Activated CD8-positive, alpha-beta T cell treated with anti-CD3 and anti-CD28 coated beads, Interleukin-2, amount 10 ng/mL, durations not matched to agents 7 days and 5 days (primary cell): ENCODE results near the gene CFD. TPM values are rescaled to one million over a fixed set of nuclear protein-coding genes. Genes with fewer than 3 reads are reported as not detected.
A peak's percentile ranks its signal among the peaks of the same experiment; 100 is the strongest.

Experiments
- ATAC-seq: fragments of 150-1000 bp; cut with Tn5 transposase; one replicate; pipeline ENCODE4 v1.10.0; 2021; ENCODE audit warnings: moderate library complexity
- CTCF ChIA-PET: fragments of 350-600 bp; sonication (Branson Sonifier 250); formaldehyde crosslinking; loops from one replicate; lab custom pipeline; 2021; ENCODE audit warnings: antibody characterized with exemption; lab: Charles Lee
- POLR2A ChIA-PET: fragments of 350-600 bp; sonication (Branson Sonifier 250); formaldehyde crosslinking; loops from one replicate; lab custom pipeline; 2021; ENCODE audit warnings: antibody characterized with exemption; lab: Charles Lee
- DNase-seq: peaks from one replicate; pipeline ENCODE4 v3.0.0-alpha.2; 2020
- H3K27ac Mint-ChIP-seq: one replicate; pipeline ENCODE4 v1.8.0; 2021; ENCODE audit warnings: mild to moderate bottlenecking, mixed read lengths
- H3K27me3 Mint-ChIP-seq: one replicate; pipeline ENCODE4 v1.8.0; 2021; ENCODE audit warnings: low read depth, mixed read lengths
- H3K36me3 Mint-ChIP-seq: one replicate; pipeline ENCODE4 v1.8.0; 2021; ENCODE audit warnings: low read depth, mixed read lengths
- H3K4me1 Mint-ChIP-seq: one replicate; pipeline ENCODE4 v1.8.0; 2021; ENCODE audit warnings: low read depth, mixed read lengths
- H3K4me3 Mint-ChIP-seq: one replicate; pipeline ENCODE4 v1.8.0; 2021; ENCODE audit warnings: mild to moderate bottlenecking, mixed read lengths
- H3K9me3 Mint-ChIP-seq: one replicate; pipeline ENCODE4 v1.8.0; 2022; ENCODE audit warnings: mixed read lengths; ENCODE audit not compliant: insufficient read depth
- total RNA-seq, 2 experiments: library from RNA; stranded (reverse); gene quantifications; one replicate each; pipeline ENCODE4 v1.2.3, GENCODE V29; 2021

Gene CFD
- total RNA-seq, 2 experiments from 2014 or later, result 2.1 to 2.2 TPM

DNA sequence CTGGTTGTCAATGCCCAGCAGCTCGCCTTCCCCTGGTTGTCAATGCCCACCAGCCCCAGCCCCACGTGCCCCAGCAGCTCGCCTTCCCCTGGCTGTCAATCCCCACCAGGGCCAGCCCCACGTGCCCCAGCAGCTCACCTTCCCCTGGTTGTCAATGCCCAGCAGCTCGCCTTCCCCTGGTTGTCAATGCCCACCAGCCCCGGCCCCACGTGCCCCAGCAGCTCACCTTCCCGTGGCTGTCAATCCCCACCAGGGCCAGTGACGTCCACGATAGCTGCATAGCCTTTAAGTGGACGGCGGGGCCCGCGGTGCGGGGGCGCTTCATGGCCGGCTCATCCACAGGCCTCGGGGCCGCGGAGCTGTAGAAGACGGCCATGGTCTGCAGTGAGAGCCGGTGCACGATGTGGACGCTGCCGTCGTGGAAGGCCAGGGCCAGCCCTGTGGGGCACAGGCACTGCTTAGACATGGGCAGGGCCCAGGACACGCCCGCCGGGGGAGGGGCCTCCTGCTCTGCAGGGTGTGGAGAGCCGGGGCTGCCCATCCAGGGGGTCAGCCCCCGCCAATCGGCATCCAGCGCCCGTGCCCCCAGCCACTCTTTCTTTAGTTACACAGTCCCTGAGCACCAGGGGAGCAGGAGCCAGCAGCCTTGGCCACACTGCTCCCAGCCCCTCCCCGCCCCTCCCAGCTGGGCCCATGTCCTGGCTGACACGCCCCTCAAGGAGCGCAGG is 20.4 kb downstream of the CFD start:
- no peaks in the 10 kb centered on the region for H3K27me3 Mint-ChIP-seq
- ChIA-PET CTCF (no interaction called here), POLR2A (interaction anchor here (1.3 kb wide), 1 partner anchor 12 kb away, joined by 3 read pairs; no protein-coding TSS in a partner anchor)
- peak overlapping the region; percentile 5 for H3K27ac Mint-ChIP-seq
- H3K36me3 Mint-ChIP-seq, result peaks cover 24% of the 10 kb centered on the region
- no peaks in the 10 kb centered on the region for H3K4me1 Mint-ChIP-seq
- DNase-seq, result no peak
- H3K4me3 Mint-ChIP-seq, result no peak overlapping the region
- no peak for ATAC-seq
- H3K9me3 Mint-ChIP-seq, result no peaks in the 10 kb centered on the region

DNA sequence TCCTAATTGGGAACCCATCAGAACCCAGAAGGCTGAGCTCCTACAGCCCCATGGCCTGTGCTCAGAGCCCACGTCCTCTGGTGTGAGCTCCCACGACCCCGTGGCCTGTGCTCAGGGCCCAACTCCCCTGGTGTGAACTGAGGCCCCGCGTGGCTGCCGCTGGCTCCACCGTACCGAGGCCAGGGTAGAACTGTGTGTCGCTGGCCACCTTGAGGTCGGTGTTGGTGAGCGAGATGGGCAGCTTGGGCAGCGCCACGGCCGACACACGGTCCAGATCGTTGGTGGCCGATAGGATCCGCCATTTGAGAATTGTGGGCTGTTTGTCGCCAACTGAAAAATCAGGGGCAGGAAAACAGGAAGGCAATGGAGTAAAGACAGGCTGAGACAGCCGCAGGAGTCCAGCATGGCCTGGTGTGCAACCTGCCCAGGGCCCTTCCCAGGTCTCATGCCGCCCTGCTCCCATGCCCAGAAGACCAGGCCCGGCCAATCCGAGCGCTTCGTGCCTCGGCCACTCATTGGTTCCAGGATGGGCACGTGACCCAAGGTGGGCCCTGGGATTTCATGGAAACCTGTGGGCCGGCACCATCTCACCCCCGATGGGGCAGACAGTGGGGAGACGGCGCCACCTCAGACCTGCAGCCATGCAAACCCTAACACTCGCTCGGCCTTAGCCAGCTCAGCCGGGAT is 22.1 kb downstream of the CFD start:
- peaks cover 20% of the 10 kb centered on the region for H3K36me3 Mint-ChIP-seq
- no peak overlapping the region for H3K4me3 Mint-ChIP-seq
- no peaks in the 10 kb centered on the region for H3K9me3 Mint-ChIP-seq
- ChIA-PET POLR2A (interaction anchor here (0.6 to 1.5 kb wide), 2 partner anchors 12 to 255 kb away, joined by 3 to 5 read pairs; partner anchors contain the start of genes MED16 and RNU6-9), CTCF (interaction anchor here (1.2 kb wide), 1 partner anchor 18 kb away, joined by 4 read pairs; no protein-coding TSS in a partner anchor)
- DNase-seq (no peak), ATAC-seq (no peak)
- H3K27ac Mint-ChIP-seq, result no peak overlapping the region
- peaks cover 2% of the 10 kb centered on the region for H3K4me1 Mint-ChIP-seq
- H3K27me3 Mint-ChIP-seq, result no peaks in the 10 kb centered on the region

DNA sequence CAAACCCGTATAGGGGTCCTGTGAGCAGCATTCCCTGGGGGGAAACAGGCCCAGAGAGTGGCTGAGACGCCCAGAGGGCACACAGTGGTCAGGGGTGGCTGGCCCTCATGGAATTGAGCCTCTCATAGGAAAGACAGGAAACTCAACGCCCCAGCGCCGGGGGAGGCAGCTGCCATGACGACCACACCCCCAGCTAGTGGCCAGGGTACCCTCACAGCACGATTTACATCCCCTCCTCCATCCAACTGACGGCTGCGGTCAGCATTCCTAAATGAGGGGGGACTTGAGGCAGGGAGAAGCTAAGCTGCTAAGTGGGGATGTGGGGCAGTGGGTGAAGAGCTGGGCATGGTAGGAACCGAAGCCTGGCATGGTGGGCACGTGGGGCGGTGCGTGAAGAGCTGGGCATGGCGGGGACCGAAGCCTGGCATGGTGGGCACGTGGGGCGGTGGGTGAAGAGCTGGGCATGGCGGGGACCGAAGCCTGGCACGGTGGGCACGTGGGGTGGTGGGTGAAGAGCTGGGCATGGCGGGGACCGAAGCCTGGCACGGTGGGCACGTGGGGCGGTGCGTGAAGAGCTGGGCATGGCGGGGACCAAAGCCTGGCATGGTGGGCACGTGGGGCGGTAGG is 23.5 kb downstream of the CFD start:
- H3K4me3 Mint-ChIP-seq, result no peak overlapping the region
- no peaks in the 10 kb centered on the region for H3K27me3 Mint-ChIP-seq
- peaks cover 23% of the 10 kb centered on the region for H3K36me3 Mint-ChIP-seq
- DNase-seq (no peak), ATAC-seq (no peak)
- no peaks in the 10 kb centered on the region for H3K9me3 Mint-ChIP-seq
- ChIA-PET CTCF (interaction anchor here (1.2 kb wide), 1 partner anchor 19 kb away, joined by 4 read pairs; no protein-coding TSS in a partner anchor), POLR2A (interaction anchor here (1.5 to 1.7 kb wide), 2 partner anchors 10 to 24 kb away, joined by 5 to 6 read pairs; partner anchors contain the start of genes MED16 and RNU6-9)
- H3K4me1 Mint-ChIP-seq, result peaks cover 6% of the 10 kb centered on the region
- no peak overlapping the region for H3K27ac Mint-ChIP-seq

DNA sequence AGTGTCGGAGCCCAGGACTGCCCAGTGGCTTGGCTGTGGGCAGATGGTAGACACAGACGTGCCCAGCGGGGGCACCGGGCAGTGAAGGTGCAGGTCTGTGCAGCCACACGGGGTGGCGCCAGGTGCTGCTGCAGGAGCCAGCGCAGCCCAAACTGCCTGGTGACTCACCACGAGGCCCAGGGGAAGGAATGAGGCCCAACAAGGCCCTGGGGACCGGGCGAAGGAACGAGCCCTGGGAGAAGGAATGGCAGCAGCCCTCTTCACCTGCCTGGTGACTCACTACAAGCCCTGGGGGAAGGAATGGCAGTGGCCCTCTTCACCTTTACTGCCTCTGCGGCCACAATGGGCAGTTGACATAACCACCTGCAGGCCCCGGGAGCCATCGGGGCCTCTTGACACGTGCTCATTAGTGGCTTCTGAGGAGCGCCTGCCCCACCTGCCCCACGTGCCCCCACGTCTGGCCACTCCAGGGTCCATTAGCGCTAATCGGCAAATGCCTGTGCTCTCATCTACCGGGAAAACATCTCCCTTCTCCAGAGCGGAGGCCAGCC is 24.3 kb downstream of the CFD start:
- H3K4me3 Mint-ChIP-seq, result no peak overlapping the region
- no peaks in the 10 kb centered on the region for H3K27me3 Mint-ChIP-seq
- POLR2A ChIA-PET, result interaction anchor here (1.7 kb wide), 1 partner anchor 23 kb away, joined by 6 read pairs; no protein-coding TSS in a partner anchor
- ATAC-seq (no peak), DNase-seq (no peak)
- H3K36me3 Mint-ChIP-seq, result peaks cover 23% of the 10 kb centered on the region
- CTCF ChIA-PET, result no interaction called here
- no peak overlapping the region for H3K27ac Mint-ChIP-seq
- no peaks in the 10 kb centered on the region for H3K9me3 Mint-ChIP-seq
- peaks cover 10% of the 10 kb centered on the region for H3K4me1 Mint-ChIP-seq

DNA sequence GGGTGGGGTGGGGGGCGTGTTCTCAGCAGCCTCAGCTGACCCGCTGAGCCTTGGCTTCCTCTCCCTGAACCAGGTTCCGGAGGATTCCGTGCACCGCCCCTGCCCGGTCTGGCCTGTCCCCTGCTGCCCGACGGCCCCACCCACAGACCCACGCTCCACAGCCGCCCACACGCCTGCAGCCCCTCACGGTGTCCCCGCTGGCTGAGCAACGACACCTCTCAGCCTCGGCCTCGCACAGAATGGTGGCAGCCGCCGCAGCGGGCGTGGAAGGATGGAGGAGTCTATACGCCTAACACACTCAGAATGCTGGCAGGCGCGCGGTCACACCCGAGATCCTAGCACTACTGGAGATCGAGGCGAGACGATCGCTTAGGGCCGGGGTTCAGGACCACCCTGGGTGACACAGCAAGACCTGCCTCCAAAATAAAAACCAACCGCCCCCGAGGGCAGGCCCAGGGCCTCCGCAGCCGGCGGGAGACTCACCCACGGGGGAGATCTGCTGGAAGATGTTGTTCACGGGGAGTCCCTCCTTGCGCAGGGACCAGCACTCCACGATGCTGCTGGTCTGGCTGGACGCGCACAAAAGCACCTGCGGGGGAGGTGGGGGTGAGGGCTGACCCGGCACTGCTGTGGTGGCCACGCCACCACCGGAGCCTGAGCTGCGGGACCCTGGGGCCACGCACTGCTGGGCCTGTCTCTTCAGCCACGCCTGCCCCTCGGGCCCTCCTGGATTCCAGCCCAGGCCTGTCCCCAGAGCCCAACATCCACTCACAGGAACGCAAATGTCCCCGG is 25.2 kb downstream of the CFD start:
- Mint-ChIP-seq H3K27me3 (no peaks in the 10 kb centered on the region), H3K36me3 (peaks cover 30% of the 10 kb centered on the region), H3K27ac (no peak overlapping the region), H3K4me1 (peaks cover 15% of the 10 kb centered on the region), H3K9me3 (no peaks in the 10 kb centered on the region), H3K4me3 (no peak overlapping the region)
- DNase-seq (no peak), ATAC-seq (no peak)
- CTCF ChIA-PET, result no interaction called here
- POLR2A ChIA-PET, result no interaction called here

DNA sequence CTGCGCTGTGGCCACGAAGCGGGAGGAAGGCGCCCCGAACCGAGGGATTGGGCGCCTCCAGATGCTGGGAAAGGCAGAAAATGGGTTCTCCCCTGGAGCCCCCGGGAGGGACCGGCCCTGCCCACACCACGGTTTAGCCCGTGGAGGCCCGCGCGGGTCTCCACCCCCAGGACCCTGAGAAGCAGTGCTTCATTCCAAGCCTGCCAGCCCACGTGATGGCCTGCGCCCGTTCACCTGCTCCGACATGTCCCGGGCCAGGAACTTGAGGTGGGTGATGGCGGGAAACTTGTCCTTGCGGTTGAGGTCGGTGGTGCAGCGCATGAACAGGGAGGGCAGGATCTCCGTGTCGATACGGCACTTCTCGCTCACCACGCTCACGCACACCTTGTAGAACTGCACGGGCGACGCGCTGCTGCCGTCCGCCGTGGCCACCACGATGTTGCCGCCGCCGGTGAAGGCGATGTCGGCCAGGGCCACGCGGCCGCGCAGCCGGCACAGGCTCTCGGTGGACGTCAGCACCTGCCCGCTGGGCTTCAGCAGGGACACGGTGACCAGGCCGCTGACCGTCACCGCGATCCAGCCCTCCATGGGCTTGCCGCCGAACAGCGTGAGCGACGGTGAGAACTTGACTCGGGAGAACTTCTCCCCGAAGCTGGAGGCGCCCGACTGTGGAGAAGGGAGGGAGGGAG is 26.2 kb downstream of the CFD start:
- H3K27me3 Mint-ChIP-seq, result no peaks in the 10 kb centered on the region
- ChIA-PET CTCF (no interaction called here), POLR2A (no interaction called here)
- H3K27ac Mint-ChIP-seq, result no peak overlapping the region
- DNase-seq (no peak), ATAC-seq (no peak)
- peaks cover 18% of the 10 kb centered on the region for H3K4me1 Mint-ChIP-seq
- H3K36me3 Mint-ChIP-seq, result peaks cover 34% of the 10 kb centered on the region
- H3K4me3 Mint-ChIP-seq, result no peak overlapping the region
- H3K9me3 Mint-ChIP-seq, result no peaks in the 10 kb centered on the region

DNA sequence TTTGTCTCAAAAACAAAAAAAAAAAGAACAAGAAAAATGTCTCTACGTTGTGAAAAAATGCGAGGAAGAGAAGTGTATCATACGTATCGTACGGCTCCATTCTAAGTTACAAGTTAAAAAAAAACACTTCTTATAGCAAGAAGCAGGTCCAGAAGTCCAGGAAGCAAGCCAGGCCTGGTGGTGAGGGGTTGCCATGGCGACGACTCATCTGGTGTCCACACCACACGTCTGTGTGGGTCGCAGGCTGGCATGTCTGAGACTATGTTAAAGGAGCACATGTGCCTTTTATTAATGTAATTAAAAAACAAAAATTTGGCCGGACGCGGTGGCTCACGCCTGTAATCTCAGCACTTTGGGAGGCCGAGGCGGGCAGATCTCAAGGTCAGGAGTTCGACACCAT is 27.6 kb downstream of the CFD start:
- Mint-ChIP-seq H3K4me1 (peaks cover 22% of the 10 kb centered on the region), H3K27ac (no peak overlapping the region), H3K9me3 (no peaks in the 10 kb centered on the region), H3K4me3 (no peak overlapping the region), H3K27me3 (no peaks in the 10 kb centered on the region), H3K36me3 (peaks cover 23% of the 10 kb centered on the region)
- POLR2A ChIA-PET, result no interaction called here
- no peak for ATAC-seq
- DNase-seq, result no peak
- CTCF ChIA-PET, result no interaction called here

DNA sequence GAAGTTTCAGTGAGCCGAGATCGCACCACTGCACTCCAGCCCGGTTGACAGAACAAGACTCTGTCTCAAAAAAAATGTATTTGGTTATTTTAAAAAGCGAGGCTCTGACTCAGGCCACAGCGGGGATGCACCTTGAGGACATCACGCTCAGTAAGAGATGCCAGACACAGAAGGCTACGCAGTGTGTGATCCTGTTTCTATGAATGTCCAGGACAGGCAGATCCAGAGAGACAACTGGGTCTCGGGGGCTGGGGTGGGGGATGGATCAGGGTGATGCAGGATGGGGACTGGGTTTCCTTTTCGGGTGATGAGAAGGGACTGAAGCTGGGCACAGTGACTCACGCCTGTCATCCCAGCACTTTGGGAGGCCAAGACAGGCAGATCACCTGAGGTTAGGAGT is 28.1 kb downstream of the CFD start:
- Mint-ChIP-seq H3K27me3 (no peaks in the 10 kb centered on the region), H3K4me3 (no peak overlapping the region), H3K4me1 (peaks cover 22% of the 10 kb centered on the region), H3K27ac (no peak overlapping the region), H3K9me3 (no peaks in the 10 kb centered on the region), H3K36me3 (peaks cover 19% of the 10 kb centered on the region)
- POLR2A ChIA-PET, result interaction anchor here (0.7 kb wide), 1 partner anchor 21 kb away, joined by 3 read pairs; no protein-coding TSS in a partner anchor
- DNase-seq (no peak), ATAC-seq (no peak)
- CTCF ChIA-PET, result no interaction called here

DNA sequence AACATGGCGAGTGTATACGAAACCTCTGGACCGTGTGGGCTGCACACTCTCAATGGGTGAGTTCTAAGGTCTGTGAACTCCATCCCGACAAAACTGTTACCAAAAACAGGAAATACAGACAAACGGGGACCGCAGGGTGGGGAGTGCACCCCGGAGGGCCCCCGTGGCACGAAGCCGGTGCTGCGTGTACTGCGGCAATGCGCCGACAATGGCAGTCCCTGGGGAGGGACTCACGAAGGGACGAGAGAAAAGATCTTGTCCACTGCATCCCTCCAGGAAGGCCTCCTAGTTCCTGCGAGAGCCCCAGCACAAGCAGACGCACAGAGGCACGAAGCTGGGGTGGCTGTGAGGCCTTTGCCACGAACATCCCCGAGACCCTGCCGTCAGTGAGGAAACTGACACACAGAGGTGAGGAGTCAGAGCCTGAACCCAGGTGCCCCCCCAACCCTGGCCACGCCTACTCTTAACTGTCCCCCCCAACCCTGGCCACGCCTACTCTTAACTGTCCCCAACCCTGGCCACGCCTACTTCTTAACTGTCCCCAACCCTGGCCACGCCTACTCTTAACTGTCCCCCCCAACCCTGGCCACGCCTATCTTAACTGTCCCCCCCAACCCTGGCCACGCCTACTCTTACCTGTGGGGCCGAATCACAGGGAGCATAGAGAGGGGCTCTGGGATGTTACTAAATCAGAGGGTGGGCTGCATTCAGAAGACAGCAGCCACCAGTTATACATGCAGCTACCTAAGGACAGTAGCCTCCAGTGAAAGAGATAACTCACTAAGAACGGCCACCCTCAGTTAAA is 29.3 kb downstream of the CFD start:
- POLR2A ChIA-PET, result interaction anchor here (0.6 to 0.7 kb wide), 2 partner anchors 20 to 277 kb away, joined by 3 read pairs; no protein-coding TSS in a partner anchor
- H3K9me3 Mint-ChIP-seq, result no peaks in the 10 kb centered on the region
- DNase-seq, result peak; percentile 63
- peak overlapping the region; percentile 46 for H3K4me3 Mint-ChIP-seq
- peaks cover 20% of the 10 kb centered on the region for H3K36me3 Mint-ChIP-seq
- peak overlapping the region; percentile 76 for H3K27ac Mint-ChIP-seq
- peak; percentile 21 for ATAC-seq
- CTCF ChIA-PET, result interaction anchor here (0.7 kb wide), 1 partner anchor 16 kb away, joined by 3 read pairs; no protein-coding TSS in a partner anchor
- H3K4me1 Mint-ChIP-seq, result peaks cover 31% of the 10 kb centered on the region
- H3K27me3 Mint-ChIP-seq, result no peaks in the 10 kb centered on the region

DNA sequence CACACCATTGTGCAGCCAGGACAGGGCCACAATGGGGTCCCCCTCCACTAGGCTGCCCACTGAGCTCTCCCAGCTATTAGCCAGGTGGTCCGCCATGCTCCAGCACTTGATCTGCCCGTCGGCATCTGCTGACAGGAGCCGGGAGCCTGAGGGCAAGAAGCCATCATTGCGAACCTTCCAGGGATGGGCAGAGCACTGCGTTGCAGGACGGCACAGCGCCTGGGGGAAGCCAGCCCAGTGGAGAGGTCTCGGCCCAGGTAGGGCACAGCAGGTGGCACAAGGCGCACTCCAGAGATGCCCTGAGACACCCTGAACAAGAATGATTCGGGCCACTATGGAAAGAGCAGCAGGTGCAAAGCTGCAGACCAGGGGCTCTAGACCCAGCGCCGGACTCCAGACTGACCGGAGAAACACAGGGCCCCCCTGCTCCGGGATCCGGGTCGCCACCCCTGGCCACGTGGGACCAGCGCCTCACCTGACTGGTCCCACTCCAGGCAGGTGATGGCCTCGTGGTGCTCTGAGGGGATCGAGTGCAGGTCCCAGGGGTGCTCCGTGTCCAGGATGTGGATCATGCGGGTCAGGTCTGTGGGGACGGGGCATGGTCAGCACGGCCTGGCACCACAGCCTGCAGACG is 30.3 kb downstream of the CFD start:
- Mint-ChIP-seq H3K27ac (peak overlapping the region; percentile 28), H3K36me3 (peaks cover 20% of the 10 kb centered on the region), H3K4me1 (peaks cover 34% of the 10 kb centered on the region), H3K4me3 (no peak overlapping the region), H3K9me3 (no peaks in the 10 kb centered on the region), H3K27me3 (no peaks in the 10 kb centered on the region)
- no peak for ATAC-seq
- ChIA-PET CTCF (no interaction called here), POLR2A (interaction anchor here (1.4 kb wide), 1 partner anchor 20 kb away, joined by 3 read pairs; no protein-coding TSS in a partner anchor)
- no peak for DNase-seq
